ENCODE results near the gene GOLGA6L2.

DNA sequence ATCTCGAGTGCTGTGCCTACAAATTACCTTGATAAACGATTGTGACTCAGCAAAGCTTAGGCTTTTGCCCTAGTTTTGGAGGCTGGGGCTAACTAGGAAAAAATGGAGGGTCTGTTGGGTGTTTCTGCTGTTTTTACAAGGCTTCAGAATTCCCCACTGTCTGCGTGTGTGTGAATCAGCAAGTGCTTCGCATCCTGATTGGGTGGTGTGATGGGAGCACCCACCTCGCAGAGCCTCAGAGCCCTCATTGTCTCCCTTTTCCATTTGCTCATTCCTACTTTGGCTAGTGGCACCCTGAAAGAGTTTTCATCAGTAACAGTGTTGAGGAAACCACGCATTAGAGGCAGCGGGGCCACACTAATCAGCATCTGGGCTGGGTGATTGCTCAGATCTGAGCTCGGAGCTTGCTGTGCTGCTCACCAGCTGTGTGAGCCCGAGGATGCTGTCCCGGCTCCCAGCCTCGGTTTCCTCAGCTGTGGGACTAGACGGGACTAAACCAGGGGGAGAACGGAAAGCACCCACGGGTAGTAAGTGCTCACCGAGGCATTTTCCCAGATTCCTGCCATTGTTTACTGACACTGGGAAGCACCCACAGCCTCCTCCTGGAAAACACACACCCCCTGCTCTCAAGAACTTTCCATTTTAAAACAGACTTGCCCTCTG lies 51.9 kb downstream of the GOLGA6L2 start:
- TF ChIP-seq, protein P1, sequence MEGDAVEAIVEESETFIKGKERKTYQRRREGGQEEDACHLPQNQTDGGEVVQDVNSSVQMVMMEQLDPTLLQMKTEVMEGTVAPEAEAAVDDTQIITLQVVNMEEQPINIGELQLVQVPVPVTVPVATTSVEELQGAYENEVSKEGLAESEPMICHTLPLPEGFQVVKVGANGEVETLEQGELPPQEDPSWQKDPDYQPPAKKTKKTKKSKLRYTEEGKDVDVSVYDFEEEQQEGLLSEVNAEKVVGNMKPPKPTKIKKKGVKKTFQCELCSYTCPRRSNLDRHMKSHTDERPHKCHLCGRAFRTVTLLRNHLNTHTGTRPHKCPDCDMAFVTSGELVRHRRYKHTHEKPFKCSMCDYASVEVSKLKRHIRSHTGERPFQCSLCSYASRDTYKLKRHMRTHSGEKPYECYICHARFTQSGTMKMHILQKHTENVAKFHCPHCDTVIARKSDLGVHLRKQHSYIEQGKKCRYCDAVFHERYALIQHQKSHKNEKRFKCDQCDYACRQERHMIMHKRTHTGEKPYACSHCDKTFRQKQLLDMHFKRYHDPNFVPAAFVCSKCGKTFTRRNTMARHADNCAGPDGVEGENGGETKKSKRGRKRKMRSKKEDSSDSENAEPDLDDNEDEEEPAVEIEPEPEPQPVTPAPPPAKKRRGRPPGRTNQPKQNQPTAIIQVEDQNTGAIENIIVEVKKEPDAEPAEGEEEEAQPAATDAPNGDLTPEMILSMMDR (IDR thresholded peaks at IDR 0.05; ENCODE audit: borderline replicate concordance, extremely low read depth, low read length, poor library complexity, severe bottlenecking), result no peak
- no peak for TF ChIP-seq EZH2 (IDR thresholded peaks at IDR 0.05; ENCODE audit: borderline replicate concordance, low read depth, low read length, severe bottlenecking)

All from DND-41 (cell line).